GM21360 (cell line): ENCODE results near the gene VDR.

Experiments
- ATAC-seq: cut with Tn5 transposase; IDR thresholded peaks from one replicate; pipeline ENCODE4 v1.9.1; 2021; ENCODE audit warnings: mild to moderate bottlenecking, moderate library complexity; ENCODE audit not compliant: unreplicated experiment

The VDR gene

DNA sequence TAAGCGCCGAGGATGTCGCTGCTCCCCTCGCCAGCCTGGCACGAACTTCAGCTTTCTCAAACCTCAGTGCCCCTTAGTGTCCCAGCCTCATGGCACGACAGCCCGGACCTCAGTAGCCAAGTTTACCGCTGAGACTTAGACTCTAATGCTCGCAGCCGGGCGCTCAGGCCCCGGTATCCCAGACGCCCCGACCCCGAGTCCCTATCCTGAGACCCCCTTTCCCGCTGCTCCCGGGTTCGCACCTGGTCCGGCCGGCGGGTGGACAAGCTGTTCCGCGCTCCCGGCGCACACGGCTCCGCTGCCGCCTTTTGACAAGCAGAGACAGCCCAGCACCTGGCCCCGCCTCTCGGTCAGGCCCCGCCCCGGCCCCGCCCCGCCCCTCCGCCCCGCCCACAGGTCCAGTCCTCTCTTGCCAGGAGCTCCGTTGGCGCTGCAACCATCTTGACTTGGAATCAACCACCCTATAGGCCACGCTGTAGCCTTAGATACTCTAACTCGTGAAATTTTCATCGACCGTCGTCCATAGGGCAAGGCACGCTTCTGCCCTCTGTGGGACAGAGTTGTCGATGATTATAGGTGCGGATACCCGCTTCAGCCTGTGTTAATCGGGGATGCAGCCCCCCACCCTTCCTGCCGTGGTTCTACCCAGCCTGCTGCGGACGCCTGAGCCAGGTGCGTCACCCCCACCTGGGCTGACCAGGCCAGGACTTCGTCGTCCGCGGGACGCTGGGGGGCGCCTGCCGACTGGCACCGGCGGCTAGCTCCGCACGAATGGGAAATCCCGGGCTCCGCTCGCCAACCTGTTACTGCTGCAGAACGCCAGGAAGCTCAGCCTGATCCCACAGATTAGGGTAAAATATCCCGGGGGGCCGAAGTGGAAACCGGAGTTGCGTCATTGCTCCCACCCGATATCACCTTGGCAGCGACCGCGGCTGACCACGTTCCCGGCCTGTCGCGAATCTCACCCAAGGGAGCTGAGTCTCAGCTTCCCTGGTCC, at the start of gene VDR:
Gene VDR, minus strand, starts transcription at position 282 of the 997 bp plus-strand sequence. CDS start 25,881 bp downstream, outside the sequence.
- ATAC-seq: peak; percentile 55

- no peak for ATAC-seq
These were observed 49.3 kb upstream of the VDR start for GRCh38 chr12:47954058-47954457.

DNA sequence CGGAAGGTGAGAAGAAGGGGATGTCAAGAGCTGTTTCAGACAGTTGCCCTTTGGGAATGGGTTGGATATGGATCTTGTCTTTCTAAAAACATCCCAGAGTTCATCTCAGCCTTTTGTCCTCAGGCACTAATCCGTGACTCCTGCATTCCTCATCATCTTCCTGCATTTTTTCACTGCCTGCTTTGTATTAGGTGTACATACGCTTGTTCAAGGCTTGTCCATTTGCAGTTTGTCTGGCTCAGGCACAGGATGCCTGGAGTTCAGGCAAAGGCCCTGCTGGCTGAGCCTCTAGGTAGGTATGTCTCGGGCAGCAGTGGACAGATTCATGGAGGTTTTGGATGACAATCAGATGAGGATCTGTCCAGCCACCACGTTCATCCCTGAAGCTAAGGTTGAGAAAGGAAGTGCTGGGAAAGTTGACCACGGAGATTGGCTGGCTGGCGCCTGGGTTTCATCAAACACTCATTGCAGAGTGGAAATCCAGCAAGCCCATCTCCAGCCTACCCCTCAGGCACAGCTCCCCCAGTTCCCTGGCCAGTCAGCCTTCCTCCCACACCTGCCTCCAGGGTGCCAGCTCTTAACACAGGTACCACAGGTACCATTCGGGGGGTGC, 46.2 kb upstream of the VDR start:
- ATAC-seq: no peak

GRCh38 chr12:47949441-47950341, 44.9 kb upstream of the VDR start:
- ATAC-seq: no peak

DNA sequence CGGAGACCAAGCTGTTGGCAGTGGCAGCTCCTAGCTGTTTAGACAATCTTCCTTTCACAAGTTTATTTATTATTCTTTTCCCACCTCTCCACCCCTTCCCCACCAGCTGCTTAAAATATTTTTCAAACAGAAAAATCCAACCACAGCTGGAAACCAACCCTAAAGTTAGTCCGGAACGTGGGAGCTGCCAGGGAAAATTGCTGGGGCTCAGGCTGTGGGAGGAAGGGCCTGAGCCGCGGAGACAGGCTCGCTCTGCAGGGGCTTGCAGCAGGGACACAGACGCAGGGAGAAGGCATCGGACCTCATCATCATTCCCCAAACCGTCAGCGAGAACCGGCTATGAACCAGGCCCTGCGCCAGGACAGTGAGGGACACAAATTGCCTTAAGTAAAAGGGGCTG, 42.5 kb upstream of the VDR start:
- ATAC-seq: no peak

- no peak for ATAC-seq
These were observed 41.9 kb upstream of the VDR start for GRCh38 chr12:47946413-47947323.

GRCh38 chr12:47945341-47945728, 40.5 kb upstream of the VDR start:
- no peak for ATAC-seq

DNA sequence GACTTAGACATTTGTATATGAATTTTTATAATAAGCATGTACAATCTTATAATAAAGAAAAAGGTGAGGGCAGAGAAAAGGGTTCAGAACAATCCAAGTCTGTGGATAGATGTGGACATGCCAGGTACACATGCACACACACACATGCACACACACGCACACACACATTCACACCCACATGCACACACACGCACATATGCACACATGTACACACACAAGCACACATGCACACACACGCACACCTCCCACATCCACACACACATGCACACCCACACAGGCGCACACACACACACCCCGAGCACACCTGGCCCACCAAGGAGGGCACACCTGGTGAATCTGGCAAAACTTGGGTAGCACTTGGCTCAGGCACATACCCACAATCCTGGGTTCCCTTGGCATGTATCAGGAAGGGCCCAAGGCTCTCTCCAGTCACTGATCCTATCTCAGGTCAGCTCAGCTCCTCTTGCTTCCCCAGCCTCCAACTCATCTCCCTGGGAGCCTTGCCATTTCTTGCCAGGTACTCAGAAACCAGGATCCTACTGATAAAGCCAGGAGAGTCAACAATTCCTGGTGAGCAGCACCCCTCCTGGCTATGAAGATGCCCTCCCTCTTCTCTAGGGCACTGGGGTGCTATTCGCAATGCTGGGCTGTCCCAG, 40.0 kb upstream of the VDR start:
- ATAC-seq: no peak

DNA sequence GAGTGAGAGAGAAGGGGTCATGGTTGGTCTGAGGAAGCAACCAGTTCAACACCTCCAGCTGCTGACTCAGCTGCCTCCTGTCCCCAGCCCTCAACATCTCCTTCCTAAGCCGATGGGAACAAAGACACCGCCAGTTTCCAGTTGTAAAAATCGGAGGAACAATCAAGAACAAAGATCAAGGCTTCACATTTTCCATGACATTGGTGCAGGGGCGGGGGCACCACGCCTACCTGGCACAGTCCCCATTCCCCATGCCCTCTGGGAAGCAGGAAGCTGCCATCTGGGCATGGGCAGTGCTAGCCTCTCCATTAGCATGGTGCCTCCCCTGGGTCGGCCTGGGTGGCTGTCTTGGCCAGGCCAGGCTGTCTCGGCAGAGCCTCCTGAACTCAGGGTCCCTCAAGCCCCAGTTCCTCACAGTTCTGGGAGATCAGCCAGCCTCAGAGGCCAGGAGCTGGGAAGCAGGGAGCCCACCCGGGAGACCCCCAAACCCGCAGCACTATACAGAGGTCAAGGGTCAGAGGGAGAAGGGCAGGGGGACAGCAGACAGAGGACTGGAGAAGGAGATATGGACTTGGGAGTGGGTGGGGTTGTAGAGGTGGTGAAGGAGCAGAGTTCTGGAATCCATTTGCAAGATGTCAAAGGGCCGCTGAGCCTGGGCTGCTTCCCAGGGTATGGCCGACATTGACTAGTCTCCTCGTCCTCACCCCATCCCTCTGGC, 39.0 kb upstream of the VDR start:
- ATAC-seq: no peak

DNA sequence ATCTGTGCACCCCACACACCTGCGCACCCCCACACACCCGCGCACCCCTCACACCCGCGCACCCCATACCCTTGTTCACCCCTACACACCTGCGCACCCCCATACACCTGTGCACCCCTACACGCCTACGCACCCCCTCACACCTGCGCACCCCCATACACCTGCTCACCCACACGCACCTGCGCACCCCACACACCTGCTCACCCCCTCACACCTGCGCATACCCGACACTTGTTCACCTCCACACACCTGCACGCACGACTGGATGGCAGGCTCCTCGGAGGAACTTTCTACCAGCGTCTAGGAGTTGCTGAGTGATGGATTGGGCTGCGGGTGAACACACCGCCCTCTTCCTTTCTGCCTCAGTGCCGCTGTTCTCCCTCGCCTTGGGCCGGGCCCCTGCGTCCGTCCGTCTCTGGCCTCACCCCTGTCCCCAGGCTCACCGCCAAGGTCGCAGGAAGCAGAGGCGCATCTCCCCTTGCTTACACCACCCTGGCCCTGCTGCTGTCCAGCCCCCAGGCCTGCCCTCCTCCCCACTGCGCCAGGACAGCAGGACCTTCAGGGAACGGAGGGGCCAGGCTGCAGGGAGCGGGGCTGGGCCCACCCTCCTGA, 37.9 kb upstream of the VDR start:
- ATAC-seq: no peak

DNA sequence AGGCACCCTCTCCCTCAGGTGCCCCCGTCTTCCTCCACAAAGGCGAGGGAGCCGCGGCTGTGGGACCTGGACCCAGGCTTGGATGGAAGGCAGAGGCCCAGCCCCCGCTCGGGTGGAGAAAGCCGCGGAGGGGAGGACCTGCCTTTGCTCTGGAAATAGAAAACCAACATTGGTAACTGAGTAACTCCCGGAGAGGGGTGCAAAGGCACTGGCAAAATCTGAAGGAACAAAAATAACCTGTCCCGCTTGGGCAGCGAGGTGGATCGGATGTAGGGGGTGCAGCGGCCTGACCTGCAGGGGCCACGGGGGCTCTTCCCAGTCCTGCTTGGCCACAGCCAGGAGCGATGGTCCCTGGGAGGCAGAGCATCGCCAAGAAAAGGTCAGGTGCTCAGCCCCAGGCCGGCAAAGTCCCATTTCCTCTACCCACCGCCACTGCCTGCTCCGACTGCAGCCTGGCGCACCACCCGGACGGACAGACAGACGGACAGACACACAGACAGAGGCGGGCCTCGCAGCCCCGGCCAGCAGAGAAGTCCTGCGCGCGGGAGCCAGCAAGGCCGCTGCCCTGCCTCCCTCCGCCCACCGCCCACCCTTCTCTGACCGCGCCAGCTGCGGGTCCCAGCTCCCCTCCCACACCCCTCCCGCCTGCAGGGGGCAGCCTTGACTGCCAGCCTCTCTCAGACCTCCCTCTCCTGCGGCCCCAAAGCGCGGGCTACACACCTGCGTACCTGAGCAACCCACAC, 37.2 kb upstream of the VDR start:
- ATAC-seq: no peak

DNA sequence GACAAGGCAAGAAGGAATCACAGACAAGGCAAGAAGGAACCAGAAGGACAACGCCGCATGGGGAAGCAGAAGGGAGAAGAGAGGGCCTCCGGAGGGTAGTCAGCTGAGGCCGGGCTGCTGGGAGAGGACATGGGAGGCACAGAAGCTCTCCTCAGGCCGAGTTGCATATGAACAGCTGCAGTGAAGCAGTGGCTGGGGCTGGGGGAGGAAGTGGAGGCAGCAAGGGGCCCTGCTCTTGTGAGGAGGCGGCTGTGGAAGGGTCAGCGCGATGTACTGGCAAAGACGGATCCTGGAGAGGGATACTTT, 36.6 kb upstream of the VDR start:
- no peak for ATAC-seq

- ATAC-seq: no peak
These were observed 36.1 kb upstream of the VDR start for GRCh38 chr12:47940773-47941474.

DNA sequence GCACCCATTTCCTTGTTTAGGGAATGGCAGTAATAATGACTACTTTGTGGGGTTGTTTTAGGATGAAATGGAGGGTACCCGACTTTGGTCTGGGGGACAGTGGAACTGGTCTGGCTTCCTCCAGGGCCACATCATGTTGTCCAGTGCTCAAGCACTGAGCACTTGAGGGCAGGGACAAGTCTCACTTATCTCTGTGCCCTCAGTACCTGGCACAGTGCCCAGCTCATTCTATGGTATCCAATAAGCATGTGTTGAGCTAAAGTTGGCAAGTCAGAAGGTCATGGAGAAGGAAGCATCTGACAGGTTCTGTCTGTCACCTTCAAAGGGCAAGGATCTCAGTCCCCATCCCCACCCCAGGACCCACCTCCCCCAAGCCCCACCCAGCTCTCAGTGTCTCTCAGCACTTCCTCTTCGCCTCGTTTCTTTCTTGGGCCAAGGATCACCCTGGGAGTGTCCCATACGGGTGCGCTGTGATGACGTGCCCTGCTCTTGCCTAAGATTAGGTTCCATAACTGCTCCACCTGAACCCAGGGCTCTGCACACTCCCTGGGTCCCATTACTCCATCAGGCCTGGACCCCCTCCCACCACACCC, 34.3 kb upstream of the VDR start:
- no peak for ATAC-seq

GRCh38 chr12:47938594-47938993, 33.8 kb upstream of the VDR start:
- no peak for ATAC-seq

GRCh38 chr12:47938093-47938492, 33.3 kb upstream of the VDR start:
- ATAC-seq: no peak

- no peak for ATAC-seq
These were observed 30.4 kb upstream of the VDR start for GRCh38 chr12:47935184-47935583.
